Sigmoid colon (tissue), 4 donors: ENCODE measurements around the gene MCC.

ENCODE experiments used
- EP300 ChIP-seq, 4 donors: sonication (generic); formaldehyde crosslinking; IDR thresholded peaks; one replicate each; pipeline ENCODE4 v1.6.1; 2017; ENCODE audit warnings: antibody characterized with exemption in 4 of 4
- TF ChIP-seq, protein P1 (sequence below), 4 experiments: fragments of 450-650 bp in 3 of 4; fragments of 200-600 bp in 1 of 4; IDR thresholded peaks; one replicate each; pipeline ENCODE4 v1.5.1; 2016 to 2019; ENCODE audit warnings: antibody characterized with exemption in 4 of 4, mild to moderate bottlenecking in 3 of 4, moderate library complexity in 2 of 4

DNA sequence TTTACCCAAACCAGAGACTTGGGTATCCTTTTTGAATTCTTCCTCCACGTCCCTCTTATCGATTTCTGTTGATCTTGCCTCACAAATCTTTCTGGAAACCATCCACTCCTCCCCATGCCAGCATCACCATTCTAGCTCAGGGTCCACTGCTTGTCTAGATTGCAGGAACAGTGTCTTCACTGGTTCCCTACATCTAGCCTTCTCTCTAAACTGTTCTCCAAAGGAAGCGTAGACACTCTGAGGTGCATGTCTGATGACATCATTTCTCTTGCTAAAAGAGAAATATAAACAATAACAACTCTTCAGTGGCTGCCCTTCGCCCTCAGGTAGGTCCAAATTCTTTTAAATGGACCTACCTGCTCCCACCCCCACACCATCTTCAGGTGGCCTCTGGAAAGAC is 311.5 kb downstream of the MCC start:
- TF ChIP-seq, protein P1, sequence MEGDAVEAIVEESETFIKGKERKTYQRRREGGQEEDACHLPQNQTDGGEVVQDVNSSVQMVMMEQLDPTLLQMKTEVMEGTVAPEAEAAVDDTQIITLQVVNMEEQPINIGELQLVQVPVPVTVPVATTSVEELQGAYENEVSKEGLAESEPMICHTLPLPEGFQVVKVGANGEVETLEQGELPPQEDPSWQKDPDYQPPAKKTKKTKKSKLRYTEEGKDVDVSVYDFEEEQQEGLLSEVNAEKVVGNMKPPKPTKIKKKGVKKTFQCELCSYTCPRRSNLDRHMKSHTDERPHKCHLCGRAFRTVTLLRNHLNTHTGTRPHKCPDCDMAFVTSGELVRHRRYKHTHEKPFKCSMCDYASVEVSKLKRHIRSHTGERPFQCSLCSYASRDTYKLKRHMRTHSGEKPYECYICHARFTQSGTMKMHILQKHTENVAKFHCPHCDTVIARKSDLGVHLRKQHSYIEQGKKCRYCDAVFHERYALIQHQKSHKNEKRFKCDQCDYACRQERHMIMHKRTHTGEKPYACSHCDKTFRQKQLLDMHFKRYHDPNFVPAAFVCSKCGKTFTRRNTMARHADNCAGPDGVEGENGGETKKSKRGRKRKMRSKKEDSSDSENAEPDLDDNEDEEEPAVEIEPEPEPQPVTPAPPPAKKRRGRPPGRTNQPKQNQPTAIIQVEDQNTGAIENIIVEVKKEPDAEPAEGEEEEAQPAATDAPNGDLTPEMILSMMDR (IDR thresholded peaks at IDR 0.05) = no peak
- TF ChIP-seq EP300 (IDR thresholded peaks at IDR 0.05) = no peak
